Left lung (tissue), 10 donors: ENCODE measurements around the gene CEP131. TPM values are rescaled to one million over a fixed set of nuclear protein-coding genes. Genes with fewer than 3 reads are reported as not detected.

ENCODE experiments used
- ATAC-seq: fragments of 200-7000 bp; cut with Tn5 transposase; one replicate; pipeline ENCODE4 v1.9.1; 2020; ENCODE audit warnings: moderate library complexity
- DNase-seq, 4 donors: peaks; one replicate each; pipeline ENCODE4 v3.0.0-alpha.2; 2013 to 2020
- H3K27ac ChIP-seq, 2 donors: fragments of 200-600 bp; sonication (generic) in 1 of 2; one replicate each; pipeline versions ENCODE4 v1.5.0 to v1.8.0; 2020 to 2021
- H3K27me3 ChIP-seq, 2 donors: fragments of 200-600 bp; sonication (generic) in 1 of 2; one replicate each; pipeline versions ENCODE4 v1.5.0 to v1.8.0; 2020 to 2021
- H3K36me3 ChIP-seq, 2 donors: fragments of 200-600 bp; sonication (generic) in 1 of 2; one replicate each; pipeline versions ENCODE4 v1.5.0 to v1.8.0; 2020 to 2021
- H3K4me1 ChIP-seq, 2 donors: fragments of 200-600 bp; one replicate each; pipeline ENCODE4 v1.8.0; 2021
- H3K4me3 ChIP-seq, 2 donors: fragments of 200-600 bp; sonication (generic) in 1 of 2; one replicate each; pipeline versions ENCODE4 v1.5.0 to v1.8.0; 2020 to 2021; ENCODE audit warnings: mild to moderate bottlenecking in 1 of 2
- H3K9me3 ChIP-seq, 2 donors: fragments of 200-600 bp; sonication (generic) in 1 of 2; one replicate each; pipeline versions ENCODE4 v1.5.0 to v1.8.0; 2020 to 2021
- CTCF ChIP-seq, 2 donors: fragments of 200-600 bp; sonication (generic) in 1 of 2; IDR thresholded peaks; one replicate each; pipeline versions ENCODE4 v1.5.0 to v1.8.0; 2021; ENCODE audit warnings: antibody characterized with exemption in 2 of 2
- intact Hi-C, 2 donors: fragments of 100-400 bp; cut with DNase I; formaldehyde crosslinking; loops; one replicate each; pipeline versions ENCODE4 v1.11.2 to v1.14.2; 2022
- polyA plus RNA-seq, 6 donors: library from polyadenylated mRNA; unstranded; fragments of 120-200 nt; gene quantifications; one replicate each; pipeline ENCODE4 v1.2.1, GENCODE V29; 2013; ENCODE audit not compliant: insufficient read length in 6 of 6
- total RNA-seq, 2 donors: library from RNA; stranded (reverse); fragmentation: NEBNext Ultra II Directional; extraction: Animal tissue kit (Norgen Biotek cat#: 25700); gene quantifications; one replicate each; pipeline ENCODE4 v1.2.1, GENCODE V29; 2021
- donor health status: DM: no; HTN: yes; CAD: no.
- donor health status: DM: no; HTN: no; CAD: no.

Gene CEP131
- total and polyA plus RNA-seq, 8 donors = 7.7 to 21.0 (median 16.9) TPM

GRCh38 chr17:81238490-81238814, 15.7 kb upstream of the CEP131 start:
- Histone ChIP-seq H3K27ac (peak overlapping the region in 1 of 2 donors; percentile 70), H3K4me1 (peaks cover 8 to 46% of the 10 kb centered on the region in 2 donors), H3K9me3 (no peaks in the 10 kb centered on the region), H3K27me3 (no peaks in the 10 kb centered on the region), H3K4me3 (peak overlapping the region; percentile 73 to 100), H3K36me3 (peaks cover 0 to 39% of the 10 kb centered on the region in 2 donors)
- no peak for DNase-seq
- intact Hi-C loops = no loop called here
- ATAC-seq = no peak
- TF ChIP-seq CTCF (IDR thresholded peaks at IDR 0.05) = no peak

DNA sequence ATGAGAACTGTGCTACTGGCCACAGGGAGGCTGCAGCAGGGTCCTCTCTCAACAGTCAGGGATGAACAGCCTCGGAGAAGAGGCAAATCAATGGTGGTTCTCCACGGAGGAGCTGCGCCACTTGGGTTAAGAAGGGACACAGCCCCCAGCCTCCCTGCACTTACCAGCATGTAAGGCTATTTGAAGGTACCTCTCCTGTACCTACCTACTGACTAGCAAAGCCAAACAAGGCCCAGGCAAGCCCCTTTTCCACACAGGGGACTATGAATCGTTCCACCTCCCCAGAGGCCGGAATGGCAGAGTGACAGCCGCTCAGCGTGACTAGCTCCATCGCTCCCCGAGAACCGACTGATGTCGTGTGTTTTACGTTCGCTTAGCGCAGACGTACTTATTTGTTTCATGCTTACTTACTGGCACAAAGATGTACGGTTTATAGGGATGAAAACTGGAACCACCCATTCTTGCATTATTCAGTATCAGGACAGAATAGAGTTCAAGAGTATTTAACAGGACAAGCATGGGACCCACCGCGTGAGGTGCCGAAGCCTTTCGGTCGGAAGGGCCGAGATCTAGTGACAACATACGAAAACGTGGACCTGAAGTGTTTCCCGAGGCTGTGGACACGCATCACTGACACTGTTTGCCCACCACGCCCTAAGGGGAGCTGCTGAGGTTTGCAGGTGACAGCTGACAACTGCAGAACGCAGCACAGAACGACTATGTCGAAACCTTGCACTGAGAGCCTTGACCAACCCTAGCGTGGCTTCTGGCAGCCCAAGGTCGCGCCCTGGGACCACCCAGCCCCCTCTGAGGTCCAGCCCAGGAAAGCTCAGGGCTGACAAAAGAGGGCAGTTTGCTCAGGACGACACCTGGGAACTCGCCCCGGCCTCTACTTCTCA, 15.1 kb upstream of the CEP131 start:
- H3K36me3 ChIP-seq = peaks cover 0 to 43% of the 10 kb centered on the region in 2 donors
- peaks cover 8 to 46% of the 10 kb centered on the region in 2 donors for H3K4me1 ChIP-seq
- DNase-seq = peak in 1 of 4 donors; percentile 46
- H3K27ac ChIP-seq = no peak overlapping the region
- TF ChIP-seq CTCF (IDR thresholded peaks at IDR 0.05) = no peak
- ATAC-seq = no peak
- no peaks in the 10 kb centered on the region for H3K9me3 ChIP-seq
- H3K4me3 ChIP-seq = peak overlapping the region; percentile 73 to 100
- H3K27me3 ChIP-seq = no peaks in the 10 kb centered on the region
- intact Hi-C loops = no loop called here

GRCh38 chr17:81236784-81237183, 14.0 kb upstream of the CEP131 start:
- no peak overlapping the region for H3K27ac ChIP-seq
- H3K27me3 ChIP-seq = no peaks in the 10 kb centered on the region
- intact Hi-C loops = no loop called here
- peaks cover 0 to 51% of the 10 kb centered on the region in 2 donors for H3K36me3 ChIP-seq
- DNase-seq = peak in 1 of 4 donors; percentile 79
- ATAC-seq = no peak
- no peak overlapping the region for H3K4me3 ChIP-seq
- no peaks in the 10 kb centered on the region for H3K9me3 ChIP-seq
- H3K4me1 ChIP-seq = peaks cover 8 to 43% of the 10 kb centered on the region in 2 donors
- no peak for TF ChIP-seq CTCF (IDR thresholded peaks at IDR 0.05)

DNA sequence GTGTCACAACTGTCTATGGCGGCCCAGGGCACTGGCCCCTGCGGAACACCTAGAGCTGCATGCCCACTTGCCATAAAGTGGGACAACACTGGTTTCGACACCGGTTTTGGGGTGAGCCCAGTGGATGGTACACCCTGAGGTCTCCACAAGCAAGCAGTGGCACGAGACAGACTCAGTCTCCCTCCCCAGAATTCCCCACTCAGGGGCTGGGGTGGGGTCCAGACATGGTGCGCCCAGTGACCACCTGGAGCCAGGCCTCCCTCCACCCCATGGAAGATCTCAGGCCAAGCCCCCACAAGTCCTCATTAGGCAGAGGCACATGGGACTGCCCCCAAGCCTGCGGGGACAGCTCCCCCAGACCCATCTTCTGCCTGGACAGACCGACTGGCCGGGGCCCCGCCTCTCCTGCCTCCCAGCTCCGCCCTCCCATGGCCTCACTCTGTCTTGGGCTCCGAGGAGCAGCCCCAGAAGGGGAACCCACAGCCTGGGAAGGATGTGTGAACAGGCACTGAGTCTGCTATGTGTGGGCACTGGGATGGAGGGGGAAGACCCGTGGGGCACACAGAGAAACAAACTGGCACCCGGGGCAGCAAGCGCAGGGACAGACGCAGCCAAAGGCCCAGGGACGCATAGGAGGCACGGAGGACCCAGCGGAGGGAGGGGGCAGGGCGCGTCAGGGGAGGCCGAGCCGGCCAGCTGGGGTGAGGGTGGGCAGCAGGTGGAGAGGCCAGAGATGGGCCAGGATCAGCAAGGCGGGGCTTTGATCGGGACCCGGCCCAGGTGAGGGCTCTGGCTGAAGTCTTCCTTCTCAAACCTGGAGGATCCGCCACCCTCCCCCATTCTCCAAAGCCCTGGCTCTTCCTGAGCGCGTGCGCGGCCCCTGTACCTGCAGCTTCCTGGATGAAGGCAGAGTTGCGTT, 13.3 kb upstream of the CEP131 start:
- no peak overlapping the region for H3K4me3 ChIP-seq
- H3K4me1 ChIP-seq = peaks cover 8 to 40% of the 10 kb centered on the region in 2 donors
- DNase-seq (peak in 1 of 4 donors; percentile 71), ATAC-seq (no peak)
- H3K36me3 ChIP-seq = peaks cover 0 to 51% of the 10 kb centered on the region in 2 donors
- intact Hi-C loops = no loop called here
- no peaks in the 10 kb centered on the region for H3K27me3 ChIP-seq
- H3K27ac ChIP-seq = no peak overlapping the region
- no peak for TF ChIP-seq CTCF (IDR thresholded peaks at IDR 0.05)
- H3K9me3 ChIP-seq = no peaks in the 10 kb centered on the region
